A549 (cell line): ENCODE data around the gene PPM1M. TPM values are rescaled to one million over a fixed set of nuclear protein-coding genes. Genes with fewer than 3 reads are reported as not detected.

Experiments
- ATAC-seq, 2 experiments: fragments of 200-7000 bp in 1 of 2; fragments of >200 bp in 1 of 2; cut with Nextera tagmentation in 1 of 2; cut with Tn5 transposase in 1 of 2; 3 replicates each; pipeline versions ENCODE4 v1.8.0 to v1.9.1; 2018 to 2020; ENCODE audit warnings: mild to moderate bottlenecking in 1 of 2, moderate library complexity in 1 of 2
- CTCF ChIA-PET: fragments of 300-600 bp; sonication (Branson Sonifier 250); formaldehyde crosslinking; extraction: SDS; loops from one replicate; lab custom pipeline; 2021; ENCODE audit warnings: antibody characterized with exemption, inconsistent platforms; lab: Yijun Ruan, JAX
- POLR2A ChIA-PET: fragments of 350-600 bp; formaldehyde crosslinking; extraction: SDS; loops from one replicate; lab custom pipeline; 2021; ENCODE audit warnings: antibody characterized with exemption, inconsistent platforms; lab: Yijun Ruan, JAX
- DNase-seq, 2 experiments: peaks; one replicate each; pipeline versions ENCODE4 v3.0.0 to v3.0.0-alpha.2; 2011 to 2016; ENCODE audit warnings: low read depth in 1 of 2, low spot score in 1 of 2
- FAIRE-seq: peaks from 2 replicates; lab custom pipeline; 2011; peaks lifted over from hg19 to GRCh38; lab: Jason Lieb, UNC
- H3K27ac ChIP-seq, 2 experiments: fragments of >200 bp; sonication (Bioruptor Twin); formaldehyde crosslinking; 3 replicates each; pipeline ENCODE4 v1.5.1; 2016 to 2017
- H3K4me1 ChIP-seq: fragments of >200 bp; sonication (Bioruptor Twin); formaldehyde crosslinking; 3 replicates; pipeline ENCODE4 v1.6.1; 2016
- H3K4me2 ChIP-seq: fragments of >200 bp; sonication (Bioruptor Twin); formaldehyde crosslinking; 3 replicates; pipeline ENCODE4 v1.6.1; 2016
- H3K4me3 ChIP-seq: fragments of >200 bp; sonication (Bioruptor Twin); formaldehyde crosslinking; 3 replicates; pipeline ENCODE4 v1.5.1; 2016
- H3K9me3 ChIP-seq: fragments of >200 bp; sonication (Bioruptor Twin); formaldehyde crosslinking; 3 replicates; pipeline ENCODE4 v1.6.1; 2016
- CBX2 ChIP-seq: fragments of 200-600 bp; sonication (generic); IDR thresholded peaks from 2 replicates; pipeline ENCODE4 v1.6.1; 2016; ENCODE audit warnings: low read depth, mild to moderate bottlenecking, borderline replicate concordance
- ELK1 ChIP-seq: fragments of 150-350 bp; IDR thresholded peaks from 2 replicates; pipeline ENCODE4 v1.6.1; 2014; ENCODE audit warnings: low read depth, mild to moderate bottlenecking, low read length
- ESRRA ChIP-seq: fragments of 150-350 bp; IDR thresholded peaks from 2 replicates; pipeline ENCODE4 v1.6.1; 2014; ENCODE audit warnings: mild to moderate bottlenecking, low read length, borderline replicate concordance
- HDAC2 ChIP-seq: fragments of 200-600 bp; sonication (generic); IDR thresholded peaks from 2 replicates; pipeline ENCODE4 v1.6.1; 2016
- HEYL ChIP-seq: fragments of 250-450 bp; sonication (Bioruptor Pico); IDR thresholded peaks from 2 replicates; pipeline ENCODE4 v1.8.0; 2021; ENCODE audit warnings: mild to moderate bottlenecking, moderate library complexity
- HOXA7 ChIP-seq: fragments of 250-450 bp; sonication (Bioruptor Pico); IDR thresholded peaks from 2 replicates; pipeline ENCODE4 v1.5.0; 2020; ENCODE audit warnings: mild to moderate bottlenecking, moderate library complexity
- JUN ChIP-seq, 2 experiments: fragments of >200 bp; sonication (Bioruptor Twin); formaldehyde crosslinking; IDR thresholded peaks; 2 replicates in 1 of 2; 3 replicates in 1 of 2; pipeline ENCODE4 v1.6.1; 2016 to 2017
- KDM1A ChIP-seq: fragments of 200-600 bp; sonication (generic); IDR thresholded peaks from 2 replicates; pipeline ENCODE4 v1.6.1; 2016; ENCODE audit warnings: low read depth, mild to moderate bottlenecking
- MAZ ChIP-seq: fragments of 150-350 bp; IDR thresholded peaks from 2 replicates; pipeline ENCODE4 v1.6.1; 2014; ENCODE audit warnings: antibody characterized with exemption, low read depth, low read length, borderline replicate concordance
- MYC ChIP-seq: IDR thresholded peaks from 2 replicates; pipeline ENCODE4 v1.6.1; 2012; ENCODE audit warnings: mild to moderate bottlenecking, inconsistent platforms, low read length, improper control_type of control experiment, borderline replicate concordance
- NPAS2 ChIP-seq: fragments of 250-450 bp; sonication (Bioruptor Pico); IDR thresholded peaks from 2 replicates; pipeline ENCODE4 v1.8.0; 2022; ENCODE audit warnings: mild to moderate bottlenecking, moderate library complexity, borderline replicate concordance
- POLR2A ChIP-seq: IDR thresholded peaks from 2 replicates; pipeline ENCODE4 v1.6.1; 2012; ENCODE audit warnings: mild to moderate bottlenecking, low read length
- POLR2AphosphoS2 ChIP-seq: conservative IDR thresholded peaks from 2 replicates; pipeline ENCODE4 v1.6.1; 2012; ENCODE audit warnings: low read length, improper control_type of control experiment, inconsistent platforms
- RARB ChIP-seq: fragments of 250-450 bp; sonication (Bioruptor Pico); IDR thresholded peaks from 2 replicates; pipeline ENCODE4 v1.8.0; 2021; ENCODE audit warnings: mild to moderate bottlenecking, moderate library complexity
- SREBF2 ChIP-seq: fragments of 450-650 bp; IDR thresholded peaks from 2 replicates; pipeline ENCODE4 v1.6.1; 2014; ENCODE audit warnings: mild to moderate bottlenecking, moderate library complexity
- USF2 ChIP-seq: fragments of 450-650 bp; IDR thresholded peaks from 2 replicates; pipeline ENCODE4 v1.6.1; 2014; ENCODE audit warnings: antibody characterized with exemption
- ZC3H11A ChIP-seq: fragments of 450-650 bp; IDR thresholded peaks from 2 replicates; pipeline ENCODE4 v1.6.1; 2014; ENCODE audit warnings: antibody characterized with exemption, mild to moderate bottlenecking
- ZFP36 ChIP-seq: fragments of 450-650 bp; IDR thresholded peaks from 2 replicates; pipeline ENCODE4 v1.6.1; 2014; ENCODE audit warnings: borderline replicate concordance; ENCODE audit not compliant: partially characterized antibody
- ZSCAN20 ChIP-seq: fragments of 250-450 bp; sonication (Bioruptor Pico); IDR thresholded peaks from 2 replicates; pipeline ENCODE4 v1.8.0; 2022; ENCODE audit warnings: mild to moderate bottlenecking, moderate library complexity
- WGBS: methylation state at CpG from one replicate; pipeline ENCODE4 v1.1.6; 2017; ENCODE audit errors: missing lambda C conversion rate; 5-methylcytosine and 5-hydroxymethylcytosine counted together
- polyA plus RNA-seq, 4 experiments: library from polyadenylated mRNA; depleted of rRNA in 3 of 4; stranded (reverse); fragments of >200 nt; fragmentation: RNase III in 1 of 4; extraction: RNeasy Plus Mini Kit Qiagen cat#74134 plus additional on column Dnase treatment in 1 of 4; gene quantifications; 2 replicates in 3 of 4; 3 replicates in 1 of 4; pipeline ENCODE4 v1.2.3, GENCODE V29; 2011 to 2017
- TF ChIP-seq, protein P1 (sequence below): fragments of 250-450 bp; sonication (Bioruptor Pico); IDR thresholded peaks from 2 replicates; pipeline ENCODE4 v1.5.0; 2020; ENCODE audit warnings: low read depth, mild to moderate bottlenecking, moderate library complexity
- TF ChIP-seq, protein P2 (sequence below): IDR thresholded peaks from 2 replicates; pipeline ENCODE4 v1.6.1; 2012
- TF ChIP-seq, protein P3 (sequence below): fragments of 200-600 bp; sonication (generic); IDR thresholded peaks from 2 replicates; pipeline ENCODE4 v1.6.1; 2016; ENCODE audit warnings: antibody characterized with exemption, mild to moderate bottlenecking, moderate library complexity
- TF ChIP-seq, protein P4 (sequence below): IDR thresholded peaks from 2 replicates; pipeline ENCODE4 v1.6.1; 2012

Gene PPM1M
- polyA plus RNA-seq, 2 of the 4 experiments (the other 2 are of a cell fraction), result 5.9 to 6.3 TPM

GRCh38 chr3:52213901-52214300 is 31.7 kb upstream of the PPM1M start:
- ATAC-seq (no peak), FAIRE-seq (no peak), DNase-seq (no peak)
- POLR2A ChIA-PET, result no interaction called here
- Histone ChIP-seq H3K9me3 (no peaks in the 10 kb centered on the region), H3K4me1 (peaks cover 21% of the 10 kb centered on the region), H3K4me2 (no peak overlapping the region), H3K4me3 (no peak overlapping the region), H3K27ac (no peak overlapping the region)
- CTCF ChIA-PET, result no interaction called here
- TF ChIP-seq, protein P1, sequence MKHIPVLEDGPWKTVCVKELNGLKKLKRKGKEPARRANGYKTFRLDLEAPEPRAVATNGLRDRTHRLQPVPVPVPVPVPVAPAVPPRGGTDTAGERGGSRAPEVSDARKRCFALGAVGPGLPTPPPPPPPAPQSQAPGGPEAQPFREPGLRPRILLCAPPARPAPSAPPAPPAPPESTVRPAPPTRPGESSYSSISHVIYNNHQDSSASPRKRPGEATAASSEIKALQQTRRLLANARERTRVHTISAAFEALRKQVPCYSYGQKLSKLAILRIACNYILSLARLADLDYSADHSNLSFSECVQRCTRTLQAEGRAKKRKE, result no peak
- no peak for TF ChIP-seq ZFP36
- no peak for TF ChIP-seq POLR2AphosphoS2
- no peak for TF ChIP-seq SREBF2
- no peak for TF ChIP-seq MYC
- TF ChIP-seq HDAC2, result no peak
- TF ChIP-seq KDM1A, result no peak
- TF ChIP-seq ESRRA, result no peak
- TF ChIP-seq, protein P2, sequence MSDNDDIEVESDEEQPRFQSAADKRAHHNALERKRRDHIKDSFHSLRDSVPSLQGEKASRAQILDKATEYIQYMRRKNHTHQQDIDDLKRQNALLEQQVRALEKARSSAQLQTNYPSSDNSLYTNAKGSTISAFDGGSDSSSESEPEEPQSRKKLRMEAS, result no peak
- TF ChIP-seq, protein P3, sequence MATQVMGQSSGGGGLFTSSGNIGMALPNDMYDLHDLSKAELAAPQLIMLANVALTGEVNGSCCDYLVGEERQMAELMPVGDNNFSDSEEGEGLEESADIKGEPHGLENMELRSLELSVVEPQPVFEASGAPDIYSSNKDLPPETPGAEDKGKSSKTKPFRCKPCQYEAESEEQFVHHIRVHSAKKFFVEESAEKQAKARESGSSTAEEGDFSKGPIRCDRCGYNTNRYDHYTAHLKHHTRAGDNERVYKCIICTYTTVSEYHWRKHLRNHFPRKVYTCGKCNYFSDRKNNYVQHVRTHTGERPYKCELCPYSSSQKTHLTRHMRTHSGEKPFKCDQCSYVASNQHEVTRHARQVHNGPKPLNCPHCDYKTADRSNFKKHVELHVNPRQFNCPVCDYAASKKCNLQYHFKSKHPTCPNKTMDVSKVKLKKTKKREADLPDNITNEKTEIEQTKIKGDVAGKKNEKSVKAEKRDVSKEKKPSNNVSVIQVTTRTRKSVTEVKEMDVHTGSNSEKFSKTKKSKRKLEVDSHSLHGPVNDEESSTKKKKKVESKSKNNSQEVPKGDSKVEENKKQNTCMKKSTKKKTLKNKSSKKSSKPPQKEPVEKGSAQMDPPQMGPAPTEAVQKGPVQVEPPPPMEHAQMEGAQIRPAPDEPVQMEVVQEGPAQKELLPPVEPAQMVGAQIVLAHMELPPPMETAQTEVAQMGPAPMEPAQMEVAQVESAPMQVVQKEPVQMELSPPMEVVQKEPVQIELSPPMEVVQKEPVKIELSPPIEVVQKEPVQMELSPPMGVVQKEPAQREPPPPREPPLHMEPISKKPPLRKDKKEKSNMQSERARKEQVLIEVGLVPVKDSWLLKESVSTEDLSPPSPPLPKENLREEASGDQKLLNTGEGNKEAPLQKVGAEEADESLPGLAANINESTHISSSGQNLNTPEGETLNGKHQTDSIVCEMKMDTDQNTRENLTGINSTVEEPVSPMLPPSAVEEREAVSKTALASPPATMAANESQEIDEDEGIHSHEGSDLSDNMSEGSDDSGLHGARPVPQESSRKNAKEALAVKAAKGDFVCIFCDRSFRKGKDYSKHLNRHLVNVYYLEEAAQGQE, result no peak
- no peak for TF ChIP-seq HEYL (CRISPR knock-in tag)
- no peak for TF ChIP-seq RARB (CRISPR knock-in tag)
- no peak for TF ChIP-seq USF2
- TF ChIP-seq, protein P4, sequence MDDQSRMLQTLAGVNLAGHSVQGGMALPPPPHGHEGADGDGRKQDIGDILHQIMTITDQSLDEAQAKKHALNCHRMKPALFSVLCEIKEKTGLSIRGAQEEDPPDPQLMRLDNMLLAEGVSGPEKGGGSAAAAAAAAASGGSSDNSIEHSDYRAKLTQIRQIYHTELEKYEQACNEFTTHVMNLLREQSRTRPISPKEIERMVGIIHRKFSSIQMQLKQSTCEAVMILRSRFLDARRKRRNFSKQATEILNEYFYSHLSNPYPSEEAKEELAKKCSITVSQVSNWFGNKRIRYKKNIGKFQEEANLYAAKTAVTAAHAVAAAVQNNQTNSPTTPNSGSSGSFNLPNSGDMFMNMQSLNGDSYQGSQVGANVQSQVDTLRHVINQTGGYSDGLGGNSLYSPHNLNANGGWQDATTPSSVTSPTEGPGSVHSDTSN, result no peak
- TF ChIP-seq JUN (IDR thresholded peaks at IDR 0.05), result no peak
- TF ChIP-seq HOXA7 (CRISPR knock-in tag), result no peak

- H3K4me2 ChIP-seq, result no peak overlapping the region
- peaks cover 16% of the 10 kb centered on the region for H3K4me1 ChIP-seq
- WGBS, result 94% methylated on average over 7 of the region's 7 CpGs
- ATAC-seq, result no peak
- ChIA-PET POLR2A (no interaction called here), CTCF (interaction anchor here (1.1 to 1.7 kb wide), 2 partner anchors 10 to 15 kb away, joined by 4 to 9 read pairs; no protein-coding TSS in a partner anchor)
- no peaks in the 10 kb centered on the region for H3K9me3 ChIP-seq
- no peak overlapping the region for H3K4me3 ChIP-seq
- DNase-seq, result no peak
- H3K27ac ChIP-seq, result no peak overlapping the region
- no peak for FAIRE-seq
- TF ChIP-seq HEYL (CRISPR knock-in tag), result no peak
- TF ChIP-seq MAZ, result no peak
- TF ChIP-seq POLR2A, result no peak
- no peak for TF ChIP-seq ELK1
- no peak for TF ChIP-seq ZC3H11A
- no peak for TF ChIP-seq CBX2
- TF ChIP-seq HOXA7 (CRISPR knock-in tag), result no peak
- TF ChIP-seq ZSCAN20 (CRISPR knock-in tag), result no peak
- TF ChIP-seq NPAS2 (CRISPR knock-in tag), result no peak
Measured at GRCh38 chr3:52215351-52215750, 30.2 kb upstream of the PPM1M start.
